ENCODE measurements around the gene LSMEM2.
A peak's percentile ranks its signal among the peaks of the same experiment; 100 is the strongest.
"Not testable (repeated sequence)": the region's sequence is repeated elsewhere in the genome, so short reads cannot be mapped to it uniquely, and the experiment has no call there.

The LSMEM2 gene

GRCh38 chr3:50269460-50269859 is 9.4 kb upstream of the LSMEM2 start:
- no peak overlapping the region for H3K4me3 ChIP-seq
- DNase-seq (ENCODE audit: low read depth, low spot score): no peak
- no peak overlapping the region for H3K27ac ChIP-seq
- H3K36me3 ChIP-seq (ENCODE audit: insufficient read depth, low read length): no peaks in the 10 kb centered on the region
- H3K9ac ChIP-seq (ENCODE audit: insufficient read length): no peak overlapping the region
- no peaks in the 10 kb centered on the region for H3K9me3 ChIP-seq (ENCODE audit: low read depth, low read length)
- TF ChIP-seq EZH2 (IDR thresholded peaks at IDR 0.05) (no peak), FOXP2 (optimal IDR thresholded peaks at IDR 0.05; ENCODE audit: control extremely low read depth, extremely low read length, insufficient read depth) (no peak), POLR2AphosphoS5 (IDR thresholded peaks at IDR 0.05; ENCODE audit: borderline replicate concordance, low read depth, low read length) (no peak)

- Histone ChIP-seq H3K9me3 (ENCODE audit: low read depth, low read length) (no peaks in the 10 kb centered on the region), H3K27ac (no peak overlapping the region), H3K9ac (ENCODE audit: insufficient read length) (no peak overlapping the region), H3K4me3 (no peak overlapping the region), H3K36me3 (ENCODE audit: insufficient read depth, low read length) (no peaks in the 10 kb centered on the region)
- no peak for TF ChIP-seq FOXP2 (optimal IDR thresholded peaks at IDR 0.05; ENCODE audit: control extremely low read depth, extremely low read length, insufficient read depth)
- no peak for TF ChIP-seq POLR2AphosphoS5 (IDR thresholded peaks at IDR 0.05; ENCODE audit: borderline replicate concordance, low read depth, low read length)
- no peak for TF ChIP-seq EZH2 (IDR thresholded peaks at IDR 0.05)
- DNase-seq (ENCODE audit: low read depth, low spot score): no peak
Measured at GRCh38 chr3:50269977-50270413, 8.9 kb upstream of the LSMEM2 start.

GRCh38 chr3:50270422-50271224 is 8.3 kb upstream of the LSMEM2 start:
- no peak overlapping the region for H3K27ac ChIP-seq
- no peaks in the 10 kb centered on the region for H3K9me3 ChIP-seq (ENCODE audit: low read depth, low read length)
- no peak overlapping the region for H3K9ac ChIP-seq (ENCODE audit: insufficient read length)
- no peak for DNase-seq (ENCODE audit: low read depth, low spot score)
- TF ChIP-seq FOXP2 (optimal IDR thresholded peaks at IDR 0.05; ENCODE audit: control extremely low read depth, extremely low read length, insufficient read depth) (no peak), EZH2 (IDR thresholded peaks at IDR 0.05) (no peak), POLR2AphosphoS5 (IDR thresholded peaks at IDR 0.05; ENCODE audit: borderline replicate concordance, low read depth, low read length) (no peak)
- no peaks in the 10 kb centered on the region for H3K36me3 ChIP-seq (ENCODE audit: insufficient read depth, low read length)
- no peak overlapping the region for H3K4me3 ChIP-seq

GRCh38 chr3:50271314-50271936 is 7.5 kb upstream of the LSMEM2 start:
- DNase-seq (ENCODE audit: low read depth, low spot score): no peak
- Histone ChIP-seq H3K27ac (no peak overlapping the region), H3K4me3 (no peak overlapping the region), H3K9me3 (ENCODE audit: low read depth, low read length) (no peaks in the 10 kb centered on the region), H3K9ac (ENCODE audit: insufficient read length) (no peak overlapping the region), H3K36me3 (ENCODE audit: insufficient read depth, low read length) (no peaks in the 10 kb centered on the region)
- TF ChIP-seq EZH2 (IDR thresholded peaks at IDR 0.05) (no peak), POLR2AphosphoS5 (IDR thresholded peaks at IDR 0.05; ENCODE audit: borderline replicate concordance, low read depth, low read length) (no peak), FOXP2 (optimal IDR thresholded peaks at IDR 0.05; ENCODE audit: control extremely low read depth, extremely low read length, insufficient read depth) (no peak)

- not testable (repeated sequence) for DNase-seq (ENCODE audit: low read depth, low spot score); H3K27ac ChIP-seq; H3K4me3 ChIP-seq; H3K36me3 ChIP-seq (ENCODE audit: insufficient read depth, low read length); H3K9ac ChIP-seq (ENCODE audit: insufficient read length); H3K9me3 ChIP-seq (ENCODE audit: low read depth, low read length)
Measured at GRCh38 chr3:50272538-50272910, 6.4 kb upstream of the LSMEM2 start.

- Histone ChIP-seq H3K36me3 (ENCODE audit: insufficient read depth, low read length) (no peaks in the 10 kb centered on the region), H3K4me3 (peak overlapping the region; percentile 22; the same call in 1 of the 2 replicates), H3K9ac (ENCODE audit: insufficient read length) (no peak overlapping the region), H3K27ac (no peak overlapping the region), H3K9me3 (ENCODE audit: low read depth, low read length) (no peaks in the 10 kb centered on the region)
- no peak for TF ChIP-seq FOXP2 (optimal IDR thresholded peaks at IDR 0.05; ENCODE audit: control extremely low read depth, extremely low read length, insufficient read depth)
- no peak for DNase-seq (ENCODE audit: low read depth, low spot score)
Measured at GRCh38 chr3:50272911-50273688, 5.8 kb upstream of the LSMEM2 start.

- Histone ChIP-seq H3K9me3 (ENCODE audit: low read depth, low read length) (no peaks in the 10 kb centered on the region), H3K27ac (no peak overlapping the region), H3K4me3 (no peak overlapping the region), H3K36me3 (ENCODE audit: insufficient read depth, low read length) (no peaks in the 10 kb centered on the region), H3K9ac (ENCODE audit: insufficient read length) (no peak overlapping the region)
- no peak for DNase-seq (ENCODE audit: low read depth, low spot score)
- TF ChIP-seq POLR2AphosphoS5 (IDR thresholded peaks at IDR 0.05; ENCODE audit: borderline replicate concordance, low read depth, low read length) (no peak), EZH2 (IDR thresholded peaks at IDR 0.05) (no peak)
Measured at GRCh38 chr3:50273689-50274065, 5.2 kb upstream of the LSMEM2 start.

- H3K9ac ChIP-seq (ENCODE audit: insufficient read length): no peak overlapping the region
- H3K36me3 ChIP-seq (ENCODE audit: insufficient read depth, low read length): no peaks in the 10 kb centered on the region
- no peak overlapping the region for H3K27ac ChIP-seq
- no peak for DNase-seq (ENCODE audit: low read depth, low spot score)
- H3K4me3 ChIP-seq: no peak overlapping the region
- no peak for TF ChIP-seq EZH2 (IDR thresholded peaks at IDR 0.05)
- TF ChIP-seq POLR2AphosphoS5 (IDR thresholded peaks at IDR 0.05; ENCODE audit: borderline replicate concordance, low read depth, low read length): no peak
- no peak for TF ChIP-seq FOXP2 (optimal IDR thresholded peaks at IDR 0.05; ENCODE audit: control extremely low read depth, extremely low read length, insufficient read depth)
- no peaks in the 10 kb centered on the region for H3K9me3 ChIP-seq (ENCODE audit: low read depth, low read length)
Measured at GRCh38 chr3:50274371-50275104, 4.3 kb upstream of the LSMEM2 start.

Data from SK-N-MC (cell line).